ENCODE data around the gene HSPG2.

Gene HSPG2

GRCh38 chr1:21891621-21892479 lies 45.3 kb downstream of the HSPG2 start:
- H3K4me3 Mint-ChIP-seq: no peak overlapping the region
- no peaks in the 10 kb centered on the region for H3K9me3 Mint-ChIP-seq (ENCODE audit: low read depth)
- no peaks in the 10 kb centered on the region for H3K36me3 Mint-ChIP-seq
- H3K4me1 Mint-ChIP-seq (ENCODE audit: low read depth): no peaks in the 10 kb centered on the region
- H3K27me3 Mint-ChIP-seq: no peaks in the 10 kb centered on the region
- H3K27ac Mint-ChIP-seq: no peak overlapping the region

GRCh38 chr1:21891081-21891480 lies 46.0 kb downstream of the HSPG2 start:
- no peaks in the 10 kb centered on the region for H3K9me3 Mint-ChIP-seq (ENCODE audit: low read depth)

GRCh38 chr1:21888500-21888899 lies 48.6 kb downstream of the HSPG2 start:
- no peak overlapping the region for H3K4me3 Mint-ChIP-seq
- H3K4me1 Mint-ChIP-seq (ENCODE audit: low read depth): no peaks in the 10 kb centered on the region
- H3K9me3 Mint-ChIP-seq (ENCODE audit: low read depth): no peaks in the 10 kb centered on the region
- H3K27ac Mint-ChIP-seq: no peak overlapping the region
- no peaks in the 10 kb centered on the region for H3K27me3 Mint-ChIP-seq
- H3K36me3 Mint-ChIP-seq: no peaks in the 10 kb centered on the region

More at GRCh38 chr1:21891081-21891480, 46.0 kb downstream of the HSPG2 start:
- H3K27ac Mint-ChIP-seq: no peak overlapping the region
- H3K4me1 Mint-ChIP-seq (ENCODE audit: low read depth): no peaks in the 10 kb centered on the region
- no peaks in the 10 kb centered on the region for H3K36me3 Mint-ChIP-seq
- no peak overlapping the region for H3K4me3 Mint-ChIP-seq
- no peaks in the 10 kb centered on the region for H3K27me3 Mint-ChIP-seq

- H3K9me3 Mint-ChIP-seq (ENCODE audit: low read depth): no peaks in the 10 kb centered on the region
- no peaks in the 10 kb centered on the region for H3K4me1 Mint-ChIP-seq (ENCODE audit: low read depth)
- no peaks in the 10 kb centered on the region for H3K27me3 Mint-ChIP-seq
- H3K36me3 Mint-ChIP-seq: no peaks in the 10 kb centered on the region
- no peak overlapping the region for H3K4me3 Mint-ChIP-seq
- H3K27ac Mint-ChIP-seq: no peak overlapping the region
Measured at GRCh38 chr1:21887796-21888195, 49.3 kb downstream of the HSPG2 start.

- Mint-ChIP-seq H3K36me3 (no peaks in the 10 kb centered on the region), H3K4me3 (no peak overlapping the region), H3K9me3 (ENCODE audit: low read depth) (no peaks in the 10 kb centered on the region), H3K4me1 (ENCODE audit: low read depth) (no peaks in the 10 kb centered on the region), H3K27ac (no peak overlapping the region), H3K27me3 (no peaks in the 10 kb centered on the region)
Measured at GRCh38 chr1:21887216-21887736, 49.8 kb downstream of the HSPG2 start.

GRCh38 chr1:21886486-21887215 lies 50.5 kb downstream of the HSPG2 start:
- H3K4me1 Mint-ChIP-seq (ENCODE audit: low read depth): no peaks in the 10 kb centered on the region
- H3K27me3 Mint-ChIP-seq: no peaks in the 10 kb centered on the region
- no peak overlapping the region for H3K27ac Mint-ChIP-seq
- H3K4me3 Mint-ChIP-seq: no peak overlapping the region
- no peaks in the 10 kb centered on the region for H3K9me3 Mint-ChIP-seq (ENCODE audit: low read depth)
- no peaks in the 10 kb centered on the region for H3K36me3 Mint-ChIP-seq

GRCh38 chr1:21885236-21886037 lies 51.7 kb downstream of the HSPG2 start:
- Mint-ChIP-seq H3K9me3 (ENCODE audit: low read depth) (no peaks in the 10 kb centered on the region), H3K4me1 (ENCODE audit: low read depth) (no peaks in the 10 kb centered on the region), H3K27ac (no peak overlapping the region), H3K36me3 (no peaks in the 10 kb centered on the region), H3K27me3 (no peaks in the 10 kb centered on the region), H3K4me3 (no peak overlapping the region)

- Mint-ChIP-seq H3K27me3 (no peaks in the 10 kb centered on the region), H3K27ac (no peak overlapping the region), H3K36me3 (no peaks in the 10 kb centered on the region), H3K9me3 (ENCODE audit: low read depth) (no peaks in the 10 kb centered on the region), H3K4me1 (ENCODE audit: low read depth) (no peaks in the 10 kb centered on the region), H3K4me3 (no peak overlapping the region)
Measured at GRCh38 chr1:21884456-21885235, 52.5 kb downstream of the HSPG2 start.

GRCh38 chr1:21882721-21883415 lies 54.2 kb downstream of the HSPG2 start:
- Mint-ChIP-seq H3K36me3 (no peaks in the 10 kb centered on the region), H3K27me3 (no peaks in the 10 kb centered on the region), H3K9me3 (ENCODE audit: low read depth) (no peaks in the 10 kb centered on the region), H3K27ac (no peak overlapping the region), H3K4me1 (ENCODE audit: low read depth) (no peaks in the 10 kb centered on the region), H3K4me3 (no peak overlapping the region)

- no peaks in the 10 kb centered on the region for H3K4me1 Mint-ChIP-seq (ENCODE audit: low read depth)
- no peaks in the 10 kb centered on the region for H3K27me3 Mint-ChIP-seq
- H3K27ac Mint-ChIP-seq: no peak overlapping the region
- no peak overlapping the region for H3K4me3 Mint-ChIP-seq
- H3K9me3 Mint-ChIP-seq (ENCODE audit: low read depth): no peaks in the 10 kb centered on the region
- H3K36me3 Mint-ChIP-seq: no peaks in the 10 kb centered on the region
Measured at GRCh38 chr1:21881250-21881649, 55.9 kb downstream of the HSPG2 start.

GRCh38 chr1:21880619-21880970 lies 56.5 kb downstream of the HSPG2 start:
- Mint-ChIP-seq H3K36me3 (no peaks in the 10 kb centered on the region), H3K4me1 (ENCODE audit: low read depth) (no peaks in the 10 kb centered on the region), H3K27me3 (no peaks in the 10 kb centered on the region), H3K4me3 (no peak overlapping the region), H3K9me3 (ENCODE audit: low read depth) (no peaks in the 10 kb centered on the region), H3K27ac (no peak overlapping the region)

GRCh38 chr1:21879928-21880618 lies 57.0 kb downstream of the HSPG2 start:
- Mint-ChIP-seq H3K36me3 (no peaks in the 10 kb centered on the region), H3K27me3 (no peaks in the 10 kb centered on the region), H3K4me1 (ENCODE audit: low read depth) (no peaks in the 10 kb centered on the region), H3K9me3 (ENCODE audit: low read depth) (no peaks in the 10 kb centered on the region), H3K27ac (no peak overlapping the region), H3K4me3 (no peak overlapping the region)

GRCh38 chr1:21878840-21879478 lies 58.2 kb downstream of the HSPG2 start:
- Mint-ChIP-seq H3K4me1 (ENCODE audit: low read depth) (no peaks in the 10 kb centered on the region), H3K9me3 (ENCODE audit: low read depth) (no peaks in the 10 kb centered on the region), H3K4me3 (no peak overlapping the region), H3K27ac (no peak overlapping the region), H3K27me3 (no peaks in the 10 kb centered on the region), H3K36me3 (no peaks in the 10 kb centered on the region)

All from activated naive CD8-positive, alpha-beta T cell (primary cell).